ENCODE results near the gene TOX3.

- TF ChIP-seq CTCF (IDR thresholded peaks at IDR 0.05) (no peak), POLR2A (IDR thresholded peaks at IDR 0.05) (no peak), EP300 (IDR thresholded peaks at IDR 0.05) (no peak)
These were observed 2.2 kb downstream of the TOX3 start for GRCh38 chr16:52544703-52545102.

Data from gastroesophageal sphincter (tissue), 3 donors.